8988T (cell line): ENCODE data around the gene CHCHD5.

ENCODE experiments used
- DNase-seq: peaks from one replicate; pipeline ENCODE4 v3.0.0; 2011

Gene CHCHD5

DNA sequence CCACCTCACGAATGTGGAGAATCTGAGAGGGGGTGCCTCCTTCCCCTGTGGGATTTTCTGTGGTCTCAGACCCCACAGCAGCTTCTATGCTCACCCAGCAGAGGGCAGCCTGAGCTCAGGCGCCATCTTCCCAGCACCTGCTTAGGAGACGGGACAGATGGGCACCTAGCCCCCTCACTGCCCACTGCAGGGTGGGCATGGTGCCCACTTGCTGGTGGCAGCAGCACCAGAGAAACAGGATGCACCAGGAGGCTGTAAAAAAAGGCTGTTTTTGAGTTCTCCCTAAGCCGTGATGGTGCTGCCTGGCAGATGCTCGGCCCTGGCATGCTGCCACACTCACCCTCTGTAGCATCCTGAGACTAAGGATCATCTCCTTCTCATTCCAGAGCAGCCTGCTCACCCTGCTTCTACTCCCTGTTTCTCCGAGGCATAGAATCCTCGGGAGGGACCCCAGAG is 42.2 kb downstream of the CHCHD5 start:
- DNase-seq = no peak

DNA sequence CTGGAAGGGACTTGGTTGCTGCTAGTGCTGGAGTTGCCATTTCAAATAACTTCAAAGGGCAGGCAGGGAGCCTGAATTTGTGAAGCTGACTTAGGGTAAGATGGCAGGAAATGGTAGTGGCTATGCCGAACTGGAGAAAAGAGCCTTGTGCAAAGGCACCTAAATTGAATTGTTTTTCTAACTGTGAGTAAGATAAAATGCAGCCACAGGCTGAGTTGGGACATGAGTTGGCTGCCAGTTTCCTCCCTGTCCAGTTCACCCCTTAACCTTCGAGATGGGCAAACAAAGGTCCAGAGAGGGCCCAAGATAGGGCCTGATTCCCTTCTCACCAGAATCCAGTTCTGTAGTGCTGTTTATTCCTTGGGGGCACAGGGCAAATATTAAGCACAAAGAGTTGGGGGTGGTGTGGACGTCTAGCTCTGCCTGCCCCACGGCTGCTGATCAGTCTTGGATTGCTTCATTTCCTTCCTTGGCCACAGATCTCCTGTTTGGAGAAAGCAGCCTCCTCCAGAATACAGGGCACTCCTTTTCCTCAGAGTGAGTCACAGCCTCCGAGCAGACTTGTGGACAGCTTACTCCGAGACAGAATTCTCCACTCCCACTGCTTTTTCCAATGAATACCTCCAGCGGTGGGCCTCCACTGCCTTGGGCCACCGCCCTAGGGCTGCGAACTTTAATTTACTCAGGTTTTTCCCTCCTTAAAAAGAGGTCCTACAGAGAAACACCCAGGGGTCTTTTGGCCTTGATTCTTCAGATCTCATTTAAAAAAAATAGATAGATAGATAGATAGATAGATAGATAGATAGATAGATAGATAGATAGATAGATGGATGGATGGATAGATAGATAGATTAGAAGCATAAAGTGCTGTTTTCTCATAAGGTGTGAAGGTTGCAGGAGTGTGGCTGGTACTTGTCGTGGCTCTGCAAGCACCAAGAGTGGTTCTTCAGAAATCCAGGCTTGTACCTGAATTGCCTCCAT is 42.9 kb downstream of the CHCHD5 start:
- no peak for DNase-seq

GRCh38 chr2:112629224-112629623 is 44.8 kb downstream of the CHCHD5 start:
- no peak for DNase-seq

- DNase-seq = no peak
These were observed 45.4 kb downstream of the CHCHD5 start for GRCh38 chr2:112629823-112630222.

DNA sequence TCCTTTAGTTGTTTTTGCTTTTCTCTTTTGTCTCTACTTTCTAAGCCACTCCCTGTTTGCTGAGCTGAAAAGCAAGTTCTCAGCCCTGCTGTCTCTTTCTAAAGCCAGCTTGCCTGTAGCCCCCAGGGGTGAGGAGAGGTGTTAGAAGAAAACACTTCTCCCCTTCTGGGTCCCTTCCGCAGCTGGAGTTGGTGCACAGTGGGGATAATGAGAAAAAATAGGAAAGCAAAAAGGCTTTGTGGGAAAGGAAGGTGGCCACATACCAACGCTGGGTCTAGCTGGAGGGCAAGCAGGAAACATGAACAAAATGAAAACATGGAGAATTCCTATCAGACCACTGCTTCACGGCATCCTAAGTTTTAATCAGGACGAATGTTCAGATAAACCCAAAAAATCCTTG is 45.9 kb downstream of the CHCHD5 start:
- no peak for DNase-seq

DNA sequence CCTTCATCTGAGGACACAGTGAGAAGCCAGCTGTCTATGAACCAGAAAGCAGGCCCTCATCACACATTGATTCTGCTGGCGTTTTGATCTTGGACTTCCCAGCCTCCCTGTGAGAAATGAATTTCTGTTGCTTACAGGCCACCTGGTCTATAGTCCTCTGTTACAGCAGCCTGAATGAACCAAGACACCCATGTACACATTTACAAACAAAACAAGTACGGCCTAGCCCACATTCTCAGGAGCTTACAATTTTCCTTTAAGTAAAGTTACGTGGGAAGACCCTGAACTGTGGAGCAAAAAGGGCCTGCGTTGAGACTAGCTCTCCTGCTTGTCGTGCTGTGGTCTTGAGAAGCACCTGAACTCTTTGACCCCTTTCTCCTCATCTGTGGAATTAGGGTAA is 49.3 kb downstream of the CHCHD5 start:
- DNase-seq = no peak

- no peak for DNase-seq
These were observed 49.9 kb downstream of the CHCHD5 start for GRCh38 chr2:112634153-112634873.

GRCh38 chr2:112634874-112635157 is 50.4 kb downstream of the CHCHD5 start:
- DNase-seq = no peak

DNA sequence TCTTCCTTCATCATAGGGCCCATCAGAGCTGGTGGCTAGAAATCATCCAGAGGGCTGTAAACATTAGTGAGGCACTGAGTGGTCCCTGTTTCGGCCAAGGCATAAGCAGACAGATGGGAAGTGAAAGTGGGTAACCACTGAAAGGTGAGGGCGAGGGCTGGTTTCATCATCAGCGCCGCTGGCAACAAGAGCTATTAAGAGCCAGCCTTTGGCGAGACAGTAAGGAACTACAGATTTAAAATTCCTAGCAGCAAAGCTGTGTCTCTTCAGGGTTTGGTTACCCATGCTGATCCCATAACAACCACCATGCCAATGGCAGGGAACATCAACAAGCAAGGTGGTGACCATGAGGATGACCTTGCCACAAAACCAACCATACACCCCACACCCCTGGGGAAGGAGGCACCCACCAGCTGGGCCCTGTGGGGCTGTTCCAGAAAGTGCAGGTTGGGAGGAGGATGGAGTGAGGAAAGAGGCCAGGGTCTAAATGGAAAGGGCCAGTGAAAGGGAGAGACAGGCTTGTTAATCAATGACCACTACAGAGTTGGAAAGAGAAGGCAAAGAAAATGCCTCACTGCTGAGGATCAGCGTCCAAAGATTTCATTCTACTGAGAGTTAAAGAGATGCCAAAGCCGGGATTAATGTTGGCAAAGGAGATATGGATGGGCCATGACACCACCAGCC is 52.3 kb downstream of the CHCHD5 start:
- DNase-seq = no peak

GRCh38 chr2:112637289-112637660 is 52.9 kb downstream of the CHCHD5 start:
- no peak for DNase-seq
